PC-9 (cell line): Measurements from ENCODE around the gene C19orf53. TPM values are rescaled to one million over a fixed set of nuclear protein-coding genes. Genes with fewer than 3 reads are reported as not detected.

ENCODE experiments used
- BruUV-seq: library from RNA; stranded (reverse); fragments of 400-500 nt; replicated peaks from 2 replicates; lab custom pipeline; 2021; lab: Mats Ljungman, UMichigan
- CTCF ChIA-PET: fragments of 300-600 bp; sonication (Branson Sonifier 250); formaldehyde crosslinking; loops from one replicate; lab custom pipeline; 2022; ENCODE audit warnings: antibody characterized with exemption; lab: Charles Lee
- POLR2A ChIA-PET: fragments of 300-600 bp; sonication (Branson Sonifier 250); formaldehyde crosslinking; loops from one replicate; lab custom pipeline; 2022; ENCODE audit warnings: antibody characterized with exemption; ENCODE audit not compliant: unreplicated experiment; lab: Charles Lee
- DNase-seq, 2 experiments: peaks; one replicate each; pipeline versions ENCODE4 v3.0.0 to v3.0.0-alpha.2; 2015 to 2022; ENCODE audit warnings: mixed read lengths in 1 of 2
- H2AFZ ChIP-seq: fragments of 200-600 bp; sonication (generic); 2 replicates; pipeline ENCODE4 v1.8.1; 2017; ENCODE audit warnings: antibody characterized with exemption
- H3F3A ChIP-seq: fragments of 200-600 bp; sonication (generic); 2 replicates; pipeline ENCODE4 v1.8.1; 2017; ENCODE audit warnings: antibody characterized with exemption, mild to moderate bottlenecking, low read depth; ENCODE audit not compliant: insufficient read depth
- H3K27ac ChIP-seq: fragments of 200-600 bp; sonication (generic); 2 replicates; pipeline ENCODE4 v1.6.1; 2016; ENCODE audit warnings: mixed run types
- H3K27me3 ChIP-seq: fragments of 200-600 bp; sonication (generic); 2 replicates; pipeline ENCODE4 v1.6.1; 2016; ENCODE audit warnings: low read depth, mixed run types; ENCODE audit not compliant: insufficient read depth
- H3K36me3 ChIP-seq: fragments of 200-600 bp; sonication (generic); 2 replicates; pipeline ENCODE4 v1.6.1; 2016; ENCODE audit warnings: low read depth, mixed run types
- H3K4me1 ChIP-seq: fragments of 200-600 bp; sonication (generic); replicated peaks from 2 replicates; pipeline ENCODE4 v1.6.1; 2016; ENCODE audit warnings: mixed run types; ENCODE audit not compliant: insufficient read depth
- H3K4me2 ChIP-seq: fragments of 200-600 bp; sonication (generic); 2 replicates; pipeline ENCODE4 v1.6.1; 2017; ENCODE audit warnings: mixed run types
- H3K4me3 ChIP-seq: fragments of 200-600 bp; sonication (generic); 2 replicates; pipeline ENCODE4 v1.6.1; 2016; ENCODE audit warnings: mixed run types
- H3K79me2 ChIP-seq: fragments of 200-600 bp; sonication (generic); 2 replicates; pipeline ENCODE4 v1.6.1; 2017; ENCODE audit warnings: low read depth, mixed run types
- H3K9me2 ChIP-seq: fragments of 200-600 bp; sonication (generic); 2 replicates; pipeline ENCODE4 v1.8.1; 2017; ENCODE audit warnings: mild to moderate bottlenecking; ENCODE audit not compliant: insufficient read depth
- H3K9me3 ChIP-seq: fragments of 200-600 bp; sonication (generic); 2 replicates; pipeline ENCODE4 v1.8.1; 2016; ENCODE audit warnings: low read depth; ENCODE audit not compliant: insufficient read depth
- H4K20me1 ChIP-seq: fragments of 200-600 bp; sonication (generic); 2 replicates; pipeline ENCODE4 v1.8.1; 2017; ENCODE audit not compliant: insufficient read depth
- EZH2 ChIP-seq: fragments of 200-600 bp; sonication (generic); IDR thresholded peaks from 2 replicates; pipeline ENCODE4 v1.8.0; 2017; ENCODE audit warnings: antibody characterized with exemption, low read depth
- intact Hi-C: fragments of 100-400 bp; cut with micrococcal nuclease; formaldehyde crosslinking; loops from one replicate; pipeline ENCODE4 v1.10.0; 2022; ENCODE audit not compliant: unreplicated experiment
- total RNA-seq: library from RNA; stranded (reverse); gene quantifications from 2 replicates; pipeline ENCODE4 v1.2.3, GENCODE V29; 2021
- TF ChIP-seq, protein P1 (sequence below): fragments of 200-600 bp; sonication (generic); conservative IDR thresholded peaks from 2 replicates; pipeline ENCODE4 v1.6.1; 2017; ENCODE audit warnings: mixed run types, antibody characterized with exemption, mild to moderate bottlenecking, moderate library complexity

Gene C19orf53
- total RNA-seq, 1 experiment from 2014 or later = 121 TPM

DNA sequence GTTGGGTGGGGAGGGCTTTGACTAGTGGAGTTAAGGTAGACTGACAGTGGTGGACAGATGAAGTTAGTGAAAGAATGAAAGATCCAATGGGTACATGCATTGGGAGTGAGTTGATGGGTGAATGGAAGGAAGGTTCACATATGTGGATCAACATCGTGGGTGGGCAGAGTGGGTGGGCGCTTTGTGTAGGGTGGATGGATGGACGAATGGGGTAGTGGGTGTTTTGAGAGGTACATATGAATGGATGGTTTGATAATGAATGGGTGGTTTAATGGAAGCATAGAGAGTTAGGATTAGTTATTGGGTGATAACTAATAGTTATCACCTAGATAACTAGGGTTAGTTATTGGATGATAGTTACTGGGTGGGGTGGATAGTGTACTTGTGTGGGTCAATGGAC is 32.5 kb downstream of the C19orf53 start:
- Histone ChIP-seq H3K79me2 (peaks cover 13% of the 10 kb centered on the region; the same call in 1 of the 2 replicates), H3K4me2 (no peak overlapping the region), H3K9me2 (no peaks in the 10 kb centered on the region), H3K27me3 (no peaks in the 10 kb centered on the region), H4K20me1 (no peaks in the 10 kb centered on the region), H3K36me3 (peaks cover 40% of the 10 kb centered on the region), H3K9me3 (no peaks in the 10 kb centered on the region), H3K27ac (no peak overlapping the region), H2AFZ (no peak overlapping the region), H3K4me1 (peaks cover 26% of the 10 kb centered on the region), H3F3A (peaks cover 45% of the 10 kb centered on the region), H3K4me3 (no peak overlapping the region)
- CTCF ChIA-PET = no interaction called here
- DNase-seq = no peak
- BruUV-seq = no TSS peak
- intact Hi-C loops = no loop called here
- TF ChIP-seq EZH2 = no peak
- TF ChIP-seq, protein P1, sequence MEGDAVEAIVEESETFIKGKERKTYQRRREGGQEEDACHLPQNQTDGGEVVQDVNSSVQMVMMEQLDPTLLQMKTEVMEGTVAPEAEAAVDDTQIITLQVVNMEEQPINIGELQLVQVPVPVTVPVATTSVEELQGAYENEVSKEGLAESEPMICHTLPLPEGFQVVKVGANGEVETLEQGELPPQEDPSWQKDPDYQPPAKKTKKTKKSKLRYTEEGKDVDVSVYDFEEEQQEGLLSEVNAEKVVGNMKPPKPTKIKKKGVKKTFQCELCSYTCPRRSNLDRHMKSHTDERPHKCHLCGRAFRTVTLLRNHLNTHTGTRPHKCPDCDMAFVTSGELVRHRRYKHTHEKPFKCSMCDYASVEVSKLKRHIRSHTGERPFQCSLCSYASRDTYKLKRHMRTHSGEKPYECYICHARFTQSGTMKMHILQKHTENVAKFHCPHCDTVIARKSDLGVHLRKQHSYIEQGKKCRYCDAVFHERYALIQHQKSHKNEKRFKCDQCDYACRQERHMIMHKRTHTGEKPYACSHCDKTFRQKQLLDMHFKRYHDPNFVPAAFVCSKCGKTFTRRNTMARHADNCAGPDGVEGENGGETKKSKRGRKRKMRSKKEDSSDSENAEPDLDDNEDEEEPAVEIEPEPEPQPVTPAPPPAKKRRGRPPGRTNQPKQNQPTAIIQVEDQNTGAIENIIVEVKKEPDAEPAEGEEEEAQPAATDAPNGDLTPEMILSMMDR = no peak
- POLR2A ChIA-PET = no interaction called here

DNA sequence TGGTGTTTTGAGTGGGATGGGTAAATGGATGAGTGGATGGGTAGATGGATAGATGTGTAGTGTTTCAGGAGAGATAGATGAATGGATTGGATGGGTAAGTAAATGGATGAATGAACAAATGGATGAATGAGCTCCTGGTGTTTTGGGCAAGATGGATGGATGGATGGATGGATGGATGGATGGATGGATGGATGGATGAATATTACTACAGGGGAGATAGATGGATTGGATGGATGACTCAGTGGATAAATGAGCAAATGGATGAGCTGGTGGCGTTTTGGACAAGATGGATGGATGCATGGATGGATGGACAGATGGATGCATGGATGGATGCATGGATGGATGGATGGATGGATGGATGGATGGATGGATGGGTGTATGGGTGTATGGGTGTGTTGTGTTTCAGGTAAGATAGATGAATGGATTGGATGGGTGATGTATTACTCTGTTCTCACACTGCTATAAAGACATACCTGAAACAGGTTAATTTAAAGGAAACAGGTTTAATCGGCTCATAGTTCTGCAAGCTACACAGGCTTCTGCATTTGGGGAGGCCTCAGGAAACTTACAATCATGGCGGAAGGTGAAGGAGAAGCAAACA is 33.3 kb downstream of the C19orf53 start:
- Histone ChIP-seq H3K4me1 (peaks cover 23% of the 10 kb centered on the region), H3F3A (peaks cover 42% of the 10 kb centered on the region), H3K9me3 (no peaks in the 10 kb centered on the region), H3K4me2 (no peak overlapping the region), H4K20me1 (no peaks in the 10 kb centered on the region), H3K79me2 (peaks cover 13% of the 10 kb centered on the region; the same call in 1 of the 2 replicates), H3K27me3 (no peaks in the 10 kb centered on the region), H2AFZ (no peak overlapping the region), H3K9me2 (no peaks in the 10 kb centered on the region), H3K36me3 (peaks cover 40% of the 10 kb centered on the region), H3K4me3 (no peak overlapping the region), H3K27ac (no peak overlapping the region)
- intact Hi-C loops = no loop called here
- no TSS peak for BruUV-seq
- DNase-seq = no peak
- TF ChIP-seq, protein P1 = no peak
- TF ChIP-seq EZH2 = no peak
- CTCF ChIA-PET = no interaction called here
- POLR2A ChIA-PET = no interaction called here

DNA sequence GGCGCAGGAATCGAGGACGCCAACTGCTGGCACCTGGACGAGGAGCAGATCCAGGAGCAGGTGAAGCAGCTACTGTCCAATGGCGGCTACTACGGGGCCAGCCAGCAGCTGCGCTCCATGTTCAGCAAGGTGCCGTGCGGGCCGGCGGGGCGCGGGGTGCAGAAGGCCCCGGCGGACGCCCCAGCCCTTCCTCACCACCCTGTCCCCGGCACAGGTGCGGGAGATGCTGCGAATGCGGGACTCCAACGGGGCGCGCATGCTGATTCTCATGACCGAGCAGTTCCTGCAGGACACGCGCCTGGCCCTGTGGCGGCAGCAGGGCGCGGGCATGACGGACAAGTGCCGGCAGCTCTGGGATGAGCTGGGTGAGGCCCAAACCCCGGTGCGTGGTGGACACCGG is 34.6 kb downstream of the C19orf53 start:
- H4K20me1 ChIP-seq = no peaks in the 10 kb centered on the region
- H3K9me3 ChIP-seq = no peaks in the 10 kb centered on the region
- H3K27me3 ChIP-seq = no peaks in the 10 kb centered on the region
- ChIA-PET POLR2A (no interaction called here), CTCF (no interaction called here)
- H2AFZ ChIP-seq = no peak overlapping the region
- no peak overlapping the region for H3K4me2 ChIP-seq
- H3F3A ChIP-seq = peaks cover 34% of the 10 kb centered on the region
- no peaks in the 10 kb centered on the region for H3K9me2 ChIP-seq
- H3K4me1 ChIP-seq = peaks cover 10% of the 10 kb centered on the region
- no TSS peak for BruUV-seq
- intact Hi-C loops = no loop called here
- H3K79me2 ChIP-seq = peaks cover 13% of the 10 kb centered on the region; the same call in 1 of the 2 replicates
- no peak for DNase-seq
- H3K27ac ChIP-seq = no peak overlapping the region
- H3K36me3 ChIP-seq = peaks cover 45% of the 10 kb centered on the region
- H3K4me3 ChIP-seq = no peak overlapping the region
- TF ChIP-seq, protein P1 = no peak
- no peak for TF ChIP-seq EZH2
